Activated CD8-positive, alpha-beta T cell treated with anti-CD3 and anti-CD28 coated beads for 36 hours (primary cell): ENCODE data around the gene LINC01488. TPM values are rescaled to one million over a fixed set of nuclear protein-coding genes. Genes with fewer than 3 reads are reported as not detected.

Experiments
- ATAC-seq: fragments of 200-7000 bp; cut with Tn5 transposase; one replicate; pipeline ENCODE4 v1.10.0; 2021; ENCODE audit warnings: mild to moderate bottlenecking, moderate library complexity
- CTCF ChIA-PET: fragments of 350-600 bp; sonication (Branson Sonifier 250); formaldehyde crosslinking; loops from one replicate; lab custom pipeline; 2021; ENCODE audit warnings: antibody characterized with exemption; lab: Charles Lee
- POLR2A ChIA-PET: fragments of 350-600 bp; sonication (Branson Sonifier 250); formaldehyde crosslinking; loops from one replicate; lab custom pipeline; 2021; ENCODE audit warnings: antibody characterized with exemption; lab: Charles Lee
- DNase-seq: peaks from one replicate; pipeline ENCODE4 v3.0.0-alpha.2; 2020
- H3K27ac Mint-ChIP-seq: one replicate; pipeline ENCODE4 v1.8.0; 2021; ENCODE audit warnings: mild to moderate bottlenecking, mixed read lengths
- H3K27me3 Mint-ChIP-seq: one replicate; pipeline ENCODE4 v1.8.0; 2021; ENCODE audit warnings: mixed read lengths
- H3K36me3 Mint-ChIP-seq: one replicate; pipeline ENCODE4 v1.8.0; 2021; ENCODE audit warnings: low read depth, mixed read lengths
- H3K4me1 Mint-ChIP-seq: one replicate; pipeline ENCODE4 v1.8.0; 2021; ENCODE audit warnings: low read depth, mixed read lengths
- H3K4me3 Mint-ChIP-seq: one replicate; pipeline ENCODE4 v1.8.0; 2021; ENCODE audit warnings: mild to moderate bottlenecking, moderate library complexity, mixed read lengths
- H3K9me3 Mint-ChIP-seq: one replicate; pipeline ENCODE4 v1.8.0; 2021; ENCODE audit warnings: mixed read lengths
- CTCF ChIP-seq: fragments of 200-600 bp; IDR thresholded peaks from one replicate; pipeline ENCODE4 v1.8.0; 2022; ENCODE audit warnings: antibody characterized with exemption, mild to moderate bottlenecking
- intact Hi-C: fragments of 100-400 bp; cut with micrococcal nuclease; formaldehyde crosslinking; loops from one replicate; pipeline ENCODE4 v1.10.0; 2022
- total RNA-seq, 2 experiments: library from RNA; stranded (reverse); gene quantifications; one replicate each; pipeline ENCODE4 v1.2.3, GENCODE V29; 2021

LINC01488 gene
- total RNA-seq, 2 experiments from 2014 or later = not detected

GRCh38 chr11:69444381-69445130, 36.9 kb upstream of the LINC01488 start:
- Mint-ChIP-seq H3K27me3 (peaks cover 10% of the 10 kb centered on the region), H3K4me1 (peaks cover 16% of the 10 kb centered on the region), H3K36me3 (no peaks in the 10 kb centered on the region), H3K27ac (no peak overlapping the region), H3K4me3 (no peak overlapping the region), H3K9me3 (no peaks in the 10 kb centered on the region)
- ATAC-seq (no peak), DNase-seq (peak; percentile 8)
- TF ChIP-seq CTCF = no peak
- POLR2A ChIA-PET = no interaction called here
- intact Hi-C loops = loop anchor here (10.0 kb wide), 1 partner anchor 150 kb away; the partner anchor contains the start of gene MYEOV
- CTCF ChIA-PET = no interaction called here

- POLR2A ChIA-PET = no interaction called here
- ATAC-seq = no peak
- Mint-ChIP-seq H3K27me3 (peaks cover 10% of the 10 kb centered on the region), H3K27ac (no peak overlapping the region), H3K9me3 (no peaks in the 10 kb centered on the region), H3K4me1 (peaks cover 18% of the 10 kb centered on the region), H3K4me3 (no peak overlapping the region), H3K36me3 (no peaks in the 10 kb centered on the region)
- DNase-seq = no peak
- intact Hi-C loops = loop anchor here (10.0 kb wide), 1 partner anchor 150 kb away; the partner anchor contains the start of gene MYEOV
- CTCF ChIA-PET = no interaction called here
- no peak for TF ChIP-seq CTCF
Measured at GRCh38 chr11:69445131-69445470, 36.4 kb upstream of the LINC01488 start.

- Mint-ChIP-seq H3K27me3 (peaks cover 15% of the 10 kb centered on the region), H3K27ac (no peak overlapping the region), H3K4me3 (no peak overlapping the region), H3K36me3 (no peaks in the 10 kb centered on the region), H3K9me3 (no peaks in the 10 kb centered on the region), H3K4me1 (peaks cover 18% of the 10 kb centered on the region)
- no peak for DNase-seq
- intact Hi-C loops = loop anchor here (10.0 kb wide), 1 partner anchor 151 kb away; the partner anchor contains the start of gene MYEOV
- no peak for TF ChIP-seq CTCF
- no peak for ATAC-seq
- ChIA-PET POLR2A (interaction anchor here (0.6 kb wide), 1 partner anchor 1003 kb away, joined by 3 read pairs; no protein-coding TSS in a partner anchor), CTCF (no interaction called here)
Measured at GRCh38 chr11:69446108-69446507, 35.4 kb upstream of the LINC01488 start.

- no peaks in the 10 kb centered on the region for H3K36me3 Mint-ChIP-seq
- peaks cover 22% of the 10 kb centered on the region for H3K27me3 Mint-ChIP-seq
- POLR2A ChIA-PET = interaction anchor here (1.0 kb wide), 1 partner anchor 9 kb away, joined by 3 read pairs; no protein-coding TSS in a partner anchor
- CTCF ChIA-PET = no interaction called here
- H3K27ac Mint-ChIP-seq = no peak overlapping the region
- no peak for TF ChIP-seq CTCF
- DNase-seq (no peak), ATAC-seq (no peak)
- intact Hi-C loops = loop anchor here (10.0 kb wide), 1 partner anchor 153 kb away; the partner anchor contains the start of gene MYEOV
- no peak overlapping the region for H3K4me3 Mint-ChIP-seq
- H3K9me3 Mint-ChIP-seq = peaks cover 1% of the 10 kb centered on the region
- peaks cover 14% of the 10 kb centered on the region for H3K4me1 Mint-ChIP-seq
Measured at GRCh38 chr11:69447786-69448185, 33.7 kb upstream of the LINC01488 start.
